GM12872 (cell line): ENCODE measurements around the gene STARD4.

Source experiments
- CTCF ChIP-seq: IDR thresholded peaks from 3 replicates; pipeline ENCODE4 v1.5.1; 2011; ENCODE audit warnings: low read depth, mild to moderate bottlenecking, low read length, moderate library complexity; ENCODE audit not compliant: insufficient read depth

STARD4 gene

GRCh38 chr5:111537141-111538024 is 25.0 kb upstream of the STARD4 start:
- no peak for TF ChIP-seq CTCF

- TF ChIP-seq CTCF: no peak
These were observed 23.7 kb upstream of the STARD4 start for GRCh38 chr5:111535879-111536549.

GRCh38 chr5:111532886-111533582 is 20.7 kb upstream of the STARD4 start:
- no peak for TF ChIP-seq CTCF

GRCh38 chr5:111530298-111530740 is 18.0 kb upstream of the STARD4 start:
- TF ChIP-seq CTCF: no peak

- TF ChIP-seq CTCF: no peak
These were observed 15.7 kb upstream of the STARD4 start for GRCh38 chr5:111528056-111528455.

GRCh38 chr5:111520908-111521307 is 8.6 kb upstream of the STARD4 start:
- no peak for TF ChIP-seq CTCF

GRCh38 chr5:111518777-111519176 is 6.4 kb upstream of the STARD4 start:
- no peak for TF ChIP-seq CTCF
